ENCODE measurements around the gene DLST.

The DLST gene

GRCh38 chr14:74881431-74882102, at the start of gene DLST:
DLST (plus strand) TSS chr14:74881916; CDS start chr14:74881954, 38 bp downstream.
- DNase-seq = peak in 1 of 2 experiments; percentile 10

- DNase-seq = no peak
Observed at GRCh38 chr14:74832849-74833248, 48.9 kb upstream of the DLST start.

- DNase-seq = no peak
Observed at GRCh38 chr14:74834692-74835392, 46.9 kb upstream of the DLST start.

- no peak for DNase-seq
Observed at GRCh38 chr14:74835645-74836250, 46.0 kb upstream of the DLST start.

- no peak for DNase-seq
Observed at GRCh38 chr14:74836251-74836960, 45.3 kb upstream of the DLST start.

GRCh38 chr14:74838166-74838565, 43.5 kb upstream of the DLST start:
- DNase-seq = no peak

GRCh38 chr14:74840603-74841030, 41.1 kb upstream of the DLST start:
- no peak for DNase-seq

- no peak for DNase-seq
Observed at GRCh38 chr14:74841230-74842207, 40.2 kb upstream of the DLST start.

- DNase-seq = no peak
Observed at GRCh38 chr14:74843653-74844052, 38.1 kb upstream of the DLST start.

- no peak for DNase-seq
Observed at GRCh38 chr14:74846168-74846567, 35.5 kb upstream of the DLST start.

- no peak for DNase-seq
Observed at GRCh38 chr14:74846968-74847665, 34.6 kb upstream of the DLST start.

GRCh38 chr14:74848768-74849167, 32.9 kb upstream of the DLST start:
- DNase-seq = no peak

- no peak for DNase-seq
Observed at GRCh38 chr14:74852922-74853530, 28.7 kb upstream of the DLST start.

- no peak for DNase-seq
Observed at GRCh38 chr14:74853581-74853980, 28.1 kb upstream of the DLST start.

- no peak for DNase-seq
Observed at GRCh38 chr14:74855021-74855420, 26.7 kb upstream of the DLST start.

- no peak for DNase-seq
Observed at GRCh38 chr14:74855945-74856344, 25.8 kb upstream of the DLST start.

- DNase-seq = no peak
Observed at GRCh38 chr14:74856366-74856765, 25.4 kb upstream of the DLST start.

GRCh38 chr14:74858022-74858421, 23.7 kb upstream of the DLST start:
- DNase-seq = no peak

GRCh38 chr14:74859757-74860552, 21.8 kb upstream of the DLST start:
- DNase-seq = no peak

All from cerebellar nuclear complex (tissue), 1 donor.